ENCODE measurements around the gene PRSS3. TPM values are rescaled to one million over a fixed set of nuclear protein-coding genes. Genes with fewer than 3 reads are reported as not detected.
"Not testable (repeated sequence)": the region's sequence is repeated elsewhere in the genome, so short reads cannot be mapped to it uniquely, and the experiment has no call there.

Gene PRSS3
- total and polyA plus RNA-seq, 2 donors (not counting 1 experiment from before 2014, with no cell fraction given): 0.33 to 2.9 TPM

DNA sequence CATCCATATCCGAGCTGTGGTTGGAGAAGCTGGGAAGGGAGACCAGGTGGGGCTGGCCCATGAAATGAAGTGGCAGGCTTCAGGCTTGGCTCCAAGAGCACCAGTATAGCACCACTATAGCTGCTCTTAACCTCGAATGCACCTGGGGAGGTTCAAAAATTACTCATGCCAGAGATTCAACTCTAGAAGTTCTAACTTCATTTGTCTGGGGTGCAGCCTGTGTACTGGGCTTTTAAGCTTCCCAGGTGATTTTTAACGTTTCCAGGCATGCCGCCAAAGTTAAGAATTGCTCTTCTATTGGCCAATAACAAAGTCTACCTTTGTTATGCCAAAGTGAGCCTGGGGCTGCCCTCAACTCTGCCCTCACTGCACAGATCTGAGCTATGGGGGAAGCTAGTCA lies 458 bp downstream of the PRSS3 start:
- Histone ChIP-seq H3K4me3 (replicated peaks in 1 of 4; ENCODE audit: control extremely low read depth in 1 of 4, insufficient read depth in 1 of 4, low read depth in 3 of 4, low read length in 4 of 4) (no peak overlapping the region), H3K27me3 (ENCODE audit: control insufficient read depth, insufficient read depth, low read length) (no peaks in the 10 kb centered on the region), H3K79me2 (ENCODE audit: control insufficient read depth, insufficient read depth, low read length) (no peaks in the 10 kb centered on the region), H2AFZ (ENCODE audit: low read length) (no peak overlapping the region), H3K36me3 (ENCODE audit: control insufficient read depth, insufficient read depth, low read length) (no peaks in the 10 kb centered on the region), H3K27ac (ENCODE audit: insufficient read depth, low read length) (no peak overlapping the region), H3K4me2 (ENCODE audit: extremely low read depth, insufficient read depth, low read length) (no peak overlapping the region), H3K9me3 (ENCODE audit: control insufficient read depth, insufficient read depth, low read depth, low read length) (no peaks in the 10 kb centered on the region), H3K4me1 (ENCODE audit: control insufficient read depth, extremely low read depth, insufficient read depth, low read length) (peaks cover 3% of the 10 kb centered on the region), H4K20me1 (ENCODE audit: control insufficient read depth, extremely low read depth, insufficient read depth, low read length) (no peaks in the 10 kb centered on the region), H3K9ac (ENCODE audit: insufficient read depth, low read length) (no peak overlapping the region)
- TF ChIP-seq CTCF (conservative IDR thresholded peaks at IDR 0.05 in 1 of 2, IDR thresholded peaks at IDR 0.05 in 1 of 2; ENCODE audit: low read depth in 1 of 2, low read length in 2 of 2) (no peak), EZH2 (IDR thresholded peaks at IDR 0.05; ENCODE audit: low read length, missing control alignments) (no peak)
- no peak for DNase-seq (ENCODE audit: low read depth in 2 of 2)

- H3K9me3 ChIP-seq (ENCODE audit: control insufficient read depth, insufficient read depth, low read depth, low read length); H3K36me3 ChIP-seq (ENCODE audit: control insufficient read depth, insufficient read depth, low read length); H3K79me2 ChIP-seq (ENCODE audit: control insufficient read depth, insufficient read depth, low read length); H3K4me3 ChIP-seq (replicated peaks in 1 of 4; ENCODE audit: control extremely low read depth in 1 of 4, insufficient read depth in 1 of 4, low read depth in 3 of 4, low read length in 4 of 4); H3K27me3 ChIP-seq (ENCODE audit: control insufficient read depth, insufficient read depth, low read length); H2AFZ ChIP-seq (ENCODE audit: low read length); H4K20me1 ChIP-seq (ENCODE audit: control insufficient read depth, extremely low read depth, insufficient read depth, low read length); H3K9ac ChIP-seq (ENCODE audit: insufficient read depth, low read length); H3K4me1 ChIP-seq (ENCODE audit: control insufficient read depth, extremely low read depth, insufficient read depth, low read length); H3K4me2 ChIP-seq (ENCODE audit: extremely low read depth, insufficient read depth, low read length); H3K27ac ChIP-seq (ENCODE audit: insufficient read depth, low read length): not testable (repeated sequence)
- peak in 1 of 2 donors; percentile 9 for DNase-seq (ENCODE audit: low read depth in 2 of 2)
Observed at GRCh38 chr9:33796679-33797078, 1.3 kb downstream of the PRSS3 start.

DNA sequence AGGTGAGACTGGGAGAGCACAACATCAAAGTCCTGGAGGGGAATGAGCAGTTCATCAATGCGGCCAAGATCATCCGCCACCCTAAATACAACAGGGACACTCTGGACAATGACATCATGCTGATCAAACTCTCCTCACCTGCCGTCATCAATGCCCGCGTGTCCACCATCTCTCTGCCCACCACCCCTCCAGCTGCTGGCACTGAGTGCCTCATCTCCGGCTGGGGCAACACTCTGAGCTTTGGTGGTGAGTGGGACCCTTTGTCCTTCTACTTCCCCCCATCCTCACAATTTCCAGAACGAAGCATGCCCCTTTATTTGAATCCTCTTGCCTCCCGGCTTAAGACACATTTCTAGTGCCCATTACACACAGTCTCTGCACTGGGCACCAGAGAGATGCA lies 2.5 kb downstream of the PRSS3 start:
- H3K79me2 ChIP-seq (ENCODE audit: control insufficient read depth, insufficient read depth, low read length): no peaks in the 10 kb centered on the region
- no peak overlapping the region for H3K4me3 ChIP-seq (replicated peaks in 1 of 4; ENCODE audit: control extremely low read depth in 1 of 4, insufficient read depth in 1 of 4, low read depth in 3 of 4, low read length in 4 of 4)
- no peak for TF ChIP-seq CTCF (conservative IDR thresholded peaks at IDR 0.05 in 1 of 2, IDR thresholded peaks at IDR 0.05 in 1 of 2; ENCODE audit: low read depth in 1 of 2, low read length in 2 of 2)
- no peak for TF ChIP-seq EZH2 (IDR thresholded peaks at IDR 0.05; ENCODE audit: low read length, missing control alignments)
- H3K27me3 ChIP-seq (ENCODE audit: control insufficient read depth, insufficient read depth, low read length): no peaks in the 10 kb centered on the region
- H3K36me3 ChIP-seq (ENCODE audit: control insufficient read depth, insufficient read depth, low read length): no peaks in the 10 kb centered on the region
- no peak overlapping the region for H2AFZ ChIP-seq (ENCODE audit: low read length)
- H3K4me2 ChIP-seq (ENCODE audit: extremely low read depth, insufficient read depth, low read length): no peak overlapping the region
- H3K9me3 ChIP-seq (ENCODE audit: control insufficient read depth, insufficient read depth, low read depth, low read length): no peaks in the 10 kb centered on the region
- no peaks in the 10 kb centered on the region for H3K4me1 ChIP-seq (ENCODE audit: control insufficient read depth, extremely low read depth, insufficient read depth, low read length)
- no peak overlapping the region for H3K9ac ChIP-seq (ENCODE audit: insufficient read depth, low read length)
- no peaks in the 10 kb centered on the region for H4K20me1 ChIP-seq (ENCODE audit: control insufficient read depth, extremely low read depth, insufficient read depth, low read length)
- H3K27ac ChIP-seq (ENCODE audit: insufficient read depth, low read length): no peak overlapping the region
- no peak for DNase-seq (ENCODE audit: low read depth in 2 of 2)
